Spleen (tissue), 7 donors: ENCODE results near the gene SEC22A.

Experiments
- POLR2A ChIP-seq, 3 donors: fragments of 450-650 bp; IDR thresholded peaks; one replicate each; pipeline ENCODE4 v1.5.1; 2017; ENCODE audit warnings: antibody characterized with exemption in 3 of 3, mild to moderate bottlenecking in 1 of 3
- POLR2AphosphoS5 ChIP-seq, 3 donors: sonication (generic); formaldehyde crosslinking; IDR thresholded peaks; one replicate each; pipeline ENCODE4 v1.5.1; 2017; ENCODE audit warnings: antibody characterized with exemption in 3 of 3
- TF ChIP-seq, protein P1 (sequence below), 11 experiments: fragments of 200-600 bp in 7 of 11; fragments of 450-650 bp in 4 of 11; sonication (generic) in 4 of 11; IDR thresholded peaks in 8 of 11; conservative IDR thresholded peaks in 3 of 11; 1 replicate in 7 of 11; 2 replicates in 4 of 11; pipeline versions ENCODE4 v1.4.0 to v1.8.0; 2016 to 2021; ENCODE audit warnings: antibody characterized with exemption in 11 of 11, inconsistent platforms in 4 of 11, mild to moderate bottlenecking in 1 of 11
- donor health status: DM: no; HTN: no; CAD: no; lungs with moderate emphysema.
- donor health status: DM: no; HTN: no; CAD: no.
- donor health status: DM: no; HTN: no; CAD: no.

- TF ChIP-seq POLR2AphosphoS5 (IDR thresholded peaks at IDR 0.05) (no peak), POLR2A (IDR thresholded peaks at IDR 0.05) (no peak)
- TF ChIP-seq, protein P1, sequence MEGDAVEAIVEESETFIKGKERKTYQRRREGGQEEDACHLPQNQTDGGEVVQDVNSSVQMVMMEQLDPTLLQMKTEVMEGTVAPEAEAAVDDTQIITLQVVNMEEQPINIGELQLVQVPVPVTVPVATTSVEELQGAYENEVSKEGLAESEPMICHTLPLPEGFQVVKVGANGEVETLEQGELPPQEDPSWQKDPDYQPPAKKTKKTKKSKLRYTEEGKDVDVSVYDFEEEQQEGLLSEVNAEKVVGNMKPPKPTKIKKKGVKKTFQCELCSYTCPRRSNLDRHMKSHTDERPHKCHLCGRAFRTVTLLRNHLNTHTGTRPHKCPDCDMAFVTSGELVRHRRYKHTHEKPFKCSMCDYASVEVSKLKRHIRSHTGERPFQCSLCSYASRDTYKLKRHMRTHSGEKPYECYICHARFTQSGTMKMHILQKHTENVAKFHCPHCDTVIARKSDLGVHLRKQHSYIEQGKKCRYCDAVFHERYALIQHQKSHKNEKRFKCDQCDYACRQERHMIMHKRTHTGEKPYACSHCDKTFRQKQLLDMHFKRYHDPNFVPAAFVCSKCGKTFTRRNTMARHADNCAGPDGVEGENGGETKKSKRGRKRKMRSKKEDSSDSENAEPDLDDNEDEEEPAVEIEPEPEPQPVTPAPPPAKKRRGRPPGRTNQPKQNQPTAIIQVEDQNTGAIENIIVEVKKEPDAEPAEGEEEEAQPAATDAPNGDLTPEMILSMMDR (IDR thresholded peaks at IDR 0.05 in 8 of 11, conservative IDR thresholded peaks at IDR 0.05 in 3 of 11) = no peak
Observed at GRCh38 chr3:123303976-123304560, 102.3 kb downstream of the SEC22A start.
